Stomach (tissue), 4 donors: ENCODE measurements around the gene CUX1.

Experiments used
- EP300 ChIP-seq: sonication (generic); formaldehyde crosslinking; IDR thresholded peaks from one replicate; pipeline ENCODE4 v1.6.1; 2017; ENCODE audit warnings: antibody characterized with exemption
- POLR2A ChIP-seq, 4 donors: fragments of 450-650 bp; IDR thresholded peaks; one replicate each; pipeline ENCODE4 v1.6.1; 2016; ENCODE audit warnings: antibody characterized with exemption in 4 of 4, control low read depth in 2 of 4, mild to moderate bottlenecking in 1 of 4, moderate library complexity in 1 of 4
- POLR2AphosphoS5 ChIP-seq, 3 donors: sonication (generic); formaldehyde crosslinking; IDR thresholded peaks; one replicate each; pipeline ENCODE4 v1.6.1; 2016; ENCODE audit warnings: antibody characterized with exemption in 3 of 3
- TF ChIP-seq, protein P1 (sequence below), 7 experiments: fragments of 450-650 bp in 4 of 7; fragments of 200-600 bp in 3 of 7; sonication (generic) in 3 of 7; IDR thresholded peaks; one replicate each; pipeline ENCODE4 v1.5.1; 2016 to 2019; ENCODE audit warnings: antibody characterized with exemption in 7 of 7, control low read depth in 2 of 7, mild to moderate bottlenecking in 1 of 7

DNA sequence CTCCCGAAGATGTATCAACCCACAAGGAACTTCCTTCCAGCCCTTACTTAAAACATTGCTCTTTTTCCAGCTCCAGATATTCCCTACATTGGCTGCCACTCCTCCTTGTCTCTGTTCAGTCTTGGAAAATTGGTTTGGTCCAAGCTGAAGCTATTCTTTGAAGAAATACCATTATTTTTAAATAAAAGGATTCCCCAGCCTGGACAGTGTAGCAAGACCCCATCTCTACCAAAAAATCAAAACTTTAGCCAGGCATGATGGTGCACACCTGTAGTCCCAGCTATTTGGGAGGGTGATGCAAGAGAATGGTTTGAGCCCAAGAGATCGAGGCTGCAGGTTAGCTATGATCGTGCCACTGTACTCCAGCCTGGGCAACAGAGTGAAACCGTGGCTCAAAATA is 159.8 kb downstream of the CUX1 start:
- TF ChIP-seq POLR2AphosphoS5 (IDR thresholded peaks at IDR 0.05) (no peak), POLR2A (IDR thresholded peaks at IDR 0.05) (no peak), EP300 (no peak)
- TF ChIP-seq, protein P1, sequence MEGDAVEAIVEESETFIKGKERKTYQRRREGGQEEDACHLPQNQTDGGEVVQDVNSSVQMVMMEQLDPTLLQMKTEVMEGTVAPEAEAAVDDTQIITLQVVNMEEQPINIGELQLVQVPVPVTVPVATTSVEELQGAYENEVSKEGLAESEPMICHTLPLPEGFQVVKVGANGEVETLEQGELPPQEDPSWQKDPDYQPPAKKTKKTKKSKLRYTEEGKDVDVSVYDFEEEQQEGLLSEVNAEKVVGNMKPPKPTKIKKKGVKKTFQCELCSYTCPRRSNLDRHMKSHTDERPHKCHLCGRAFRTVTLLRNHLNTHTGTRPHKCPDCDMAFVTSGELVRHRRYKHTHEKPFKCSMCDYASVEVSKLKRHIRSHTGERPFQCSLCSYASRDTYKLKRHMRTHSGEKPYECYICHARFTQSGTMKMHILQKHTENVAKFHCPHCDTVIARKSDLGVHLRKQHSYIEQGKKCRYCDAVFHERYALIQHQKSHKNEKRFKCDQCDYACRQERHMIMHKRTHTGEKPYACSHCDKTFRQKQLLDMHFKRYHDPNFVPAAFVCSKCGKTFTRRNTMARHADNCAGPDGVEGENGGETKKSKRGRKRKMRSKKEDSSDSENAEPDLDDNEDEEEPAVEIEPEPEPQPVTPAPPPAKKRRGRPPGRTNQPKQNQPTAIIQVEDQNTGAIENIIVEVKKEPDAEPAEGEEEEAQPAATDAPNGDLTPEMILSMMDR (IDR thresholded peaks at IDR 0.05), result no peak
